ENCODE measurements around the gene SIAH1.

GRCh38 chr16:48413272-48413671 lies 28.1 kb upstream of the SIAH1 start:
- TF ChIP-seq POLR2A (IDR thresholded peaks at IDR 0.05), result no peak
- TF ChIP-seq, protein P1, sequence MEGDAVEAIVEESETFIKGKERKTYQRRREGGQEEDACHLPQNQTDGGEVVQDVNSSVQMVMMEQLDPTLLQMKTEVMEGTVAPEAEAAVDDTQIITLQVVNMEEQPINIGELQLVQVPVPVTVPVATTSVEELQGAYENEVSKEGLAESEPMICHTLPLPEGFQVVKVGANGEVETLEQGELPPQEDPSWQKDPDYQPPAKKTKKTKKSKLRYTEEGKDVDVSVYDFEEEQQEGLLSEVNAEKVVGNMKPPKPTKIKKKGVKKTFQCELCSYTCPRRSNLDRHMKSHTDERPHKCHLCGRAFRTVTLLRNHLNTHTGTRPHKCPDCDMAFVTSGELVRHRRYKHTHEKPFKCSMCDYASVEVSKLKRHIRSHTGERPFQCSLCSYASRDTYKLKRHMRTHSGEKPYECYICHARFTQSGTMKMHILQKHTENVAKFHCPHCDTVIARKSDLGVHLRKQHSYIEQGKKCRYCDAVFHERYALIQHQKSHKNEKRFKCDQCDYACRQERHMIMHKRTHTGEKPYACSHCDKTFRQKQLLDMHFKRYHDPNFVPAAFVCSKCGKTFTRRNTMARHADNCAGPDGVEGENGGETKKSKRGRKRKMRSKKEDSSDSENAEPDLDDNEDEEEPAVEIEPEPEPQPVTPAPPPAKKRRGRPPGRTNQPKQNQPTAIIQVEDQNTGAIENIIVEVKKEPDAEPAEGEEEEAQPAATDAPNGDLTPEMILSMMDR (IDR thresholded peaks at IDR 0.05), result no peak
- TF ChIP-seq POLR2AphosphoS5 (IDR thresholded peaks at IDR 0.05), result no peak
